GM06990 (cell line): ENCODE measurements around the gene RSAD1.

Experiments
- DNase-seq: peaks from one replicate; pipeline ENCODE4 v3.0.0-alpha.2; 2011; ENCODE audit not compliant: insufficient read length; ENCODE audit errors: extremely low read depth
- H3K27me3 ChIP-seq: replicated peaks from 2 replicates; pipeline ENCODE4 v1.6.0; 2011; ENCODE audit warnings: low read length; ENCODE audit not compliant: control insufficient read depth, insufficient read depth
- H3K36me3 ChIP-seq: 2 replicates; pipeline ENCODE4 v1.5.1; 2011; ENCODE audit warnings: low read length; ENCODE audit not compliant: control insufficient read depth, insufficient read depth
- H3K4me3 ChIP-seq: replicated peaks from 2 replicates; pipeline ENCODE4 v1.5.1; 2011; ENCODE audit warnings: low read depth, mild to moderate bottlenecking, control low read depth, low read length
- CTCF ChIP-seq: IDR thresholded peaks from 2 replicates; pipeline ENCODE4 v1.5.1; 2011; ENCODE audit warnings: low read length, control low read depth, mild to moderate bottlenecking, inconsistent platforms; ENCODE audit not compliant: insufficient read depth, poor library complexity, severe bottlenecking

RSAD1 gene

GRCh38 chr17:50460831-50461526 lies 17.7 kb upstream of the RSAD1 start:
- no peak for TF ChIP-seq CTCF
- Histone ChIP-seq H3K36me3 (no peaks in the 10 kb centered on the region), H3K4me3 (no peak overlapping the region), H3K27me3 (no peaks in the 10 kb centered on the region)
- DNase-seq = no peak

DNA sequence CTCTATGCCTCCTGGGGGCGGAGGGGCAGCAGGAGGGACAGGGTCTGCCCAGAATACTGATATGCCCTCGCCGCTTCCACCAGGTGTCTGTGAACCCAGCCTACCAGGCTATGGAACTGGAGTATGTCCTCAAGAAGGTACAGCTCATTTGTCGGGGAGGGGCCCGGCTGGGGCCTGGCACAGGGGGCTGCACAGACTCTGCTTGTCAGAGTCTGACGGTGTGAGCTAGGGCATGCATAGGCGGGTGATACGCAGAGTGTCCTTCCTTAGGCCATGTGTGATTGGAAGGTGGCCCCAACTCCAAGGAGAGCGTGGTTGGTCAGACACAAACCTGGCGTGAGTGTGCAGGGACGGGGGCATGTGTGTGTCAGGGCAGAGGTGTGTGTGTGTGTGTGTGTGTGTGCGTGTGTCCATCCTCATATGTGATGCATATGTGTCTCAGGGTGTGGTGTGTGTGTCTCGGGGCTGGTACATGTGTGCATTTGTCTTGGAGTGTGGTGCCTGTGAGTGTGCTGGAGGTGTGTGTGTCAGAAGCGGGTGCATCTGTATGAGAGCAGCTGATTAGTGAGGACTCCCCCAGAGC lies 17.0 kb upstream of the RSAD1 start:
- H3K36me3 ChIP-seq = no peaks in the 10 kb centered on the region
- TF ChIP-seq CTCF = no peak
- H3K4me3 ChIP-seq = no peak overlapping the region
- H3K27me3 ChIP-seq = no peaks in the 10 kb centered on the region
- DNase-seq = no peak

- no peak for TF ChIP-seq CTCF
- no peaks in the 10 kb centered on the region for H3K27me3 ChIP-seq
- H3K36me3 ChIP-seq = no peaks in the 10 kb centered on the region
- no peak for DNase-seq
- H3K4me3 ChIP-seq = no peak overlapping the region
These were observed 16.2 kb upstream of the RSAD1 start for GRCh38 chr17:50462446-50462845.

GRCh38 chr17:50464121-50464520 lies 14.5 kb upstream of the RSAD1 start:
- Histone ChIP-seq H3K4me3 (no peak overlapping the region), H3K36me3 (no peaks in the 10 kb centered on the region), H3K27me3 (no peaks in the 10 kb centered on the region)
- no peak for TF ChIP-seq CTCF
- no peak for DNase-seq

DNA sequence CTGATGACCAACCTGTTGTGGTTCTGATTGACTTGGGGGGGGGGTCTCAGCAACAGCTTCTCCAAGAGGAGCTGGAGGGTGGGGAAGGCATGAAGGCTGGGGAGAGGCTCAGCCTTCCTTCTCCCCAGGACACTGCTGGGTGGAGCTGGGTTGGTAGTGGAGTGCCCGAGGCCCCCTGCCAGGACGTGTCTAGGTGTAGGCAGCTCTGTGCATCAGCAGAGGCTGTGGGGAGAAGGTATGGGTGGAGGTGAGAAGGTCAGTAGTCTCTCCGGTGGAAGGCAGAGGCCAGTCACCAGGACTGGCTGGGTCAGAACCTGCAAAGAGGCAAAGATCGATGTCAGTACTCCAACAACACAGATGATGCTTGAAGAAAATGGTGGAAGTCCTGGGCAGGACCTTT lies 13.9 kb upstream of the RSAD1 start:
- no peak for TF ChIP-seq CTCF
- Histone ChIP-seq H3K4me3 (no peak overlapping the region), H3K36me3 (no peaks in the 10 kb centered on the region), H3K27me3 (no peaks in the 10 kb centered on the region)
- no peak for DNase-seq
